GM21825 (cell line): ENCODE results near the gene OSBP2.
"Not testable (repeated sequence)": the region's sequence is repeated elsewhere in the genome, so short reads cannot be mapped to it uniquely, and the experiment has no call there.

ENCODE experiments used
- ATAC-seq: cut with Tn5 transposase; IDR thresholded peaks from one replicate; pipeline ENCODE4 v1.9.1; 2021; ENCODE audit warnings: mild to moderate bottlenecking, moderate library complexity; ENCODE audit not compliant: unreplicated experiment

OSBP2 gene

GRCh38 chr22:30755759-30756124, 61.1 kb downstream of the OSBP2 start:
- ATAC-seq, result no peak

- ATAC-seq, result no peak
Measured at GRCh38 chr22:30763815-30764673, 69.4 kb downstream of the OSBP2 start.

DNA sequence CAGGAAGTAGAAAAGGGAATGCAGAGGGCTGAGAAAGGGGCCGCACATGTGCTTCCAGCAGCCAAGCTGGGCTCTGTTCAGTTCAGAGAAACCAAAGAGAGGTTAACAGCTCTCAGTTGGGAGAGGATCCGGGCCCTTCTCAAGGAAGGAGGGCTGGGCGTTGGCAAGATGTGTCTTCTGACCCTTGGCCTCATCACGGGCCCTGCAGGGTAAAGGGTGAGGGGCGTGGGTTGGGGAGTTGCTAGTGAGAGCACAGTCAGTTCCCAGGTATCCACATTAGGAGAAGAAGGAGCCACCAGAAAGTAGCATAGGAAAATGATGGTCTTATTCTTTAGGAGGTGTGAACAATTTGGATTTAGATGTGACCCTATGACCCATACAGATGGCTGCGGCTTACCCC, 73.0 kb downstream of the OSBP2 start:
- ATAC-seq, result no peak

GRCh38 chr22:30770716-30771115, 76.0 kb downstream of the OSBP2 start:
- no peak for ATAC-seq

GRCh38 chr22:30773919-30774318, 79.2 kb downstream of the OSBP2 start:
- no peak for ATAC-seq

- ATAC-seq, result no peak
Measured at GRCh38 chr22:30774566-30774965, 79.9 kb downstream of the OSBP2 start.

DNA sequence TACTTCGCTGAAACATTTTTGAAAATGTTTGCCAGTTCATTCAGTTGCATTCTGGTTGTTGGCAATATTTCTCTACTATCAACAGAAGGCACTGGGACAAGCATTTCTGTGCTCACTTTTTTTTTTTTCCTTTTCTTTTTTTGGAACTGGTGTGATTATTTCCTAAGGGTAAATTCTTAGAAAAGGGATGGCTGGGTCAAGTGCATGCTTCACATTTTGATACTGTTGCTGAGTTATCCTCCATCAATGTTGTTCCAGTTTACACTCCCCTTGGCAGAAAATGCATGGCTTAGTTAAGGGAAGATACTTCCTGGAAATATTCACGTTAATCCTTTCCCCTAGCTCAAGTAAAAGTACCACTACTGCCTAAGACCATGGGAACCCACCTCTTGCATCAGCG, 81.8 kb downstream of the OSBP2 start:
- ATAC-seq, result no peak

GRCh38 chr22:30777146-30777545, 82.5 kb downstream of the OSBP2 start:
- not testable (repeated sequence) for ATAC-seq

GRCh38 chr22:30777587-30777986, 82.9 kb downstream of the OSBP2 start:
- ATAC-seq, result no peak

- no peak for ATAC-seq
Measured at GRCh38 chr22:30778261-30778660, 83.6 kb downstream of the OSBP2 start.

- no peak for ATAC-seq
Measured at GRCh38 chr22:30780026-30780425, 85.4 kb downstream of the OSBP2 start.

- no peak for ATAC-seq
Measured at GRCh38 chr22:30781271-30781875, 86.7 kb downstream of the OSBP2 start.

- no peak for ATAC-seq
Measured at GRCh38 chr22:30782613-30783012, 87.9 kb downstream of the OSBP2 start.

DNA sequence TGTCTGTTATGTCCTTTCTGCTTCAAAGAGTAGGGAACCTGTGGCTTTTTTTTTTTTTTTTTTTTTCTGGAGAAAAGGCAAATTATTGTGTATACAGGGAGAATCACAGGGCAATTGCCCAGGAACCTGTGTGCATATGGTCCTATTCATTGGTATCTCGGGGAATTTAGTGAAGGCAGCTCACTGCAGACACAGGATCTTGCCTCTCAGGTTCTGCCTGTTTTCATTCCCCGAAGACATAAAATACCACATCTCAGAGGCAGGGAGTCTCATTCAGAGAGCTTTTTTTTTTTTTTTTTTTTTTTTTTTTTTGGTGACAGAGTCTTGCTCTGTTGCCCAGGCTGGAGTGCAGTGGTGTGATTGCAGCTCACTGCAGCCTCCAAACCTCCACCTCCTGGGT, 88.3 kb downstream of the OSBP2 start:
- no peak for ATAC-seq

DNA sequence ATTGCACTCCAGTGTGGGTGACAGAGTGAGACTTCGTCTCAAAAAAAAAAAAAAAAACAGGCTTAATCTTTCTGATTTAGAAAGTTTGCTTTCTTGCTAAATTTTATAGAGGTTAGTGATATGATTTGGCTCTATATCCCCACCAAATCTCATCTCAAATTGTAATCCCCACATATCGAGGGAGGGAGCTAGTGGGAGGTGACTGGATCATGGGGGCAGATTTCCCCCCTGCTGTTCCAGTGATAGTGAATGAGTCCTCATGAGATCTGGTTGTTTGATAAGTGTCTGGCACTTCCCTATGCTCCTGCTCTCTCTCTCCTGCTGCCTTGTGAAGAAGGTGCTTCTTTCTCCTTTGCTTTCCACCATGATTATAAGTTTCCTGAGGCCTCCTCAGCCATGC, 90.9 kb downstream of the OSBP2 start:
- no peak for ATAC-seq

DNA sequence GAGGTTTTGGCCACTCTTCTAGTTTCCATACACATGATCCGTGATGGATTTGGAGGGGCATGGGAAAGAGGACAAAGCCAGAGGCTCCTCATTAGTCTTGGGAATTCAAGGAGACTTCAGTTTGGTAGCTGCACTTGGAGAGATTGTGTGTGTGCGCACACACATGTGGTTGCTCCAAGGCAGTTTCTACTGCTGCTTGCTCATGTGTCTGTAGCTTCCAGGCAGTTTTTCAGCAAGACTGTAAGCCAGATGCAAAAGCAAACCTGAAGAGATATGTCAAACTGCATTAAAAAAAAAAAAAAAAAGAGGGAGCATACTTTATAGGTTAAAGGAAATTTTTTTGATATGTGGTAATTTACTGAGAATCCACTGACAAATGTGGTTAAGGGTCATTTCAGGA, 95.7 kb downstream of the OSBP2 start:
- ATAC-seq, result no peak

- no peak for ATAC-seq
Measured at GRCh38 chr22:30792456-30792855, 97.8 kb downstream of the OSBP2 start.

- no peak for ATAC-seq
Measured at GRCh38 chr22:30795118-30795517, 100.4 kb downstream of the OSBP2 start.

- no peak for ATAC-seq
Measured at GRCh38 chr22:30801695-30802094, 107.0 kb downstream of the OSBP2 start.

GRCh38 chr22:30802202-30803166, 107.8 kb downstream of the OSBP2 start:
- ATAC-seq, result no peak

DNA sequence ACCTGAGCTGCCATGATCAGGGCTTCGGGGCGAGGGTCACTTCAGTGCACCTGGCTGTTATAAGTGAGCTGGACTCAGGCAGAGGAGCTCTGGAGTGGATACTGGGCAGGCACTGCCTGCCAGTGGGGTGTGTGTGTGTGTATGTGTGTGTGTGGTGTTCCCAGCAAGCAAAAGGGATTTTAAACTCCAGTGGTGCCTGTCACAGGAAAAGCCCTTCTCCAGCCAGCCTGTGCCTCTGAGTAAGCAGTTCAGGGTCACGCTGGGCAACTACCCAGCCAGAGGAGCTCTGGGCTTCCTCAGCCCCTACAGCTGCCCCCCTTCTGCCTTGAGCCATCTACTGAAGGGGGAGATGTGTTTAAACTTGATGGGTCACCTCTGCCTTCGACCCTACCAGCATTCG, 109.0 kb downstream of the OSBP2 start:
- no peak for ATAC-seq
